T-helper 2 cell (primary cell): ENCODE data around the gene MEAK7.

Source experiments
- DNase-seq, 5 experiments: peaks; one replicate each; pipeline versions ENCODE4 v3.0.0 to v3.0.0-alpha.2; 2012 to 2022
- total RNA-seq, 2 donors: gene quantifications; one replicate each; lab custom pipeline; 2026; lab: John Stamatoyannopoulos, UW

The MEAK7 gene, protein sequence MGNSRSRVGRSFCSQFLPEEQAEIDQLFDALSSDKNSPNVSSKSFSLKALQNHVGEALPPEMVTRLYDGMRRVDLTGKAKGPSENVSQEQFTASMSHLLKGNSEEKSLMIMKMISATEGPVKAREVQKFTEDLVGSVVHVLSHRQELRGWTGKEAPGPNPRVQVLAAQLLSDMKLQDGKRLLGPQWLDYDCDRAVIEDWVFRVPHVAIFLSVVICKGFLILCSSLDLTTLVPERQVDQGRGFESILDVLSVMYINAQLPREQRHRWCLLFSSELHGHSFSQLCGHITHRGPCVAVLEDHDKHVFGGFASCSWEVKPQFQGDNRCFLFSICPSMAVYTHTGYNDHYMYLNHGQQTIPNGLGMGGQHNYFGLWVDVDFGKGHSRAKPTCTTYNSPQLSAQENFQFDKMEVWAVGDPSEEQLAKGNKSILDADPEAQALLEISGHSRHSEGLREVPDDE
- 10.0 to 14.2 reads per million in 2 donors for total RNA-seq

DNA sequence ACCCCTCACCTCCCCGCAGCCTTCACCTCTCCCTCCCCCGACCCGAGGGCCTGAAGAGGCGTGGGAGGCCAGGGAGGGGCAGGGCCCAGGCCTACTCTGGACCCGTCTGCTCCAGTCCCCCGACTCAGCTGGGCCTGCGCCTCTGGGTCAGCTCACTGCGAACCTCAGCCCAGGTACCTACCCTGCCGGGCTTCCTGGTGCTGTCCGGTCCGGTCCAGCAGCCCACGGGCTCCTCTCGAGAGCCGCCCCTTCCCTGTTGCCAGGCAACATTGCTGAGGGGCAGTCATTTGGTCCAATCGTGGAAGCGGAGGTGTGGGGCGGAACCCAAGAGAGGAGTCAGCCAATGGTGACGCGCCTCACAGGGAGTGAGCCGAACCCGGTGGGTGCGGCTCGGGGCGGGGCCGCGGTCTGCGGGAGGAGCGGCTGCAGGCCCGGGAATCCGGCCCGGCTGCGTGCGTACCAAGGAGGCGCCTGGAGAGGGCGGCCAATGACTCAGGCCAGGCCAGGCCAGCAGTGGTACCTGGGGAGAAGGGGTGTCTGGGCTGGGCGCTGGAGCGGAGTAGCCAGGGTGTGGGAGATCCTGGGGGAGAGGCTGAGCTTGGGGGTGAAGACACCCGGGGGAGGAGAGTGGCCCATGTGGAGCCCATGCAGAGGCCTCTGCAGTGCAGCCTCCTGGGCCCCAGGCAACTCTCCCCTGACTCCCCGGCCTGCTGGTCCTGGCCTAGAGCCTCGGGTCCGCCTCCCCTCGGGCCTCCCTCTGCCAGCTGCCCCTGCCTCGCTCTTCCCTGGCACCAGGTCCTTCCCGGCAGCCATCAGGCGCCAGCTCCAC is at the start of gene MEAK7:
MEAK7 (minus strand) TSS at position 240 of the 829 bp plus-strand sequence. CDS start 6,573 bp downstream, outside the sequence.
- DNase-seq = peak; percentile 93 to 98 (median 95)

DNA sequence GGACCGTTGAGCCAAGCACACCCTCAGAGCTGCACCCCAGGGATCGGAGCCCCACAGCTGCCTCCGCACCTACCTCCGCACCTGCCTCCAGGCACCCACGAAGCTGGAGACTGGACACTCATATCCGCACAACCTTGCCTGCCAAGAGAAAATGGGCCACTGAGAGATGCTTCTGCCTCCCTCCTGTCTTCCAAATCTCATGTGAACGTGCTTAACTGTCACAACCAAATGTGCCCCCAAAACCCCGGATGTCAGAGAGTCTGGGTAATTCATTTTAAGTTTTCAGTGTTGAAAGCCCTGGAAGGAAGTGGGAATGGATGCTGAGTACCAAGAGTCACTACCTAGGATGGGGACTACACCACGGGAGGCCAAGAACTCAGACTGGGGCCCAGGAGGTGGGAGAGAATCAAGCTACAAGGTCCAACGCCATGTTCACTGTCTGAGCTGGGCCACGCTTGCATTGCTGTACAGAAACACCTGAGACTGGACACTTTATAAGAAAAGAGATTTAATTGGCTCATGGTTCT is 49.5 kb upstream of the MEAK7 start:
- DNase-seq = peak in 3 of 5 experiments; percentile 34 to 89 (median 36)

DNA sequence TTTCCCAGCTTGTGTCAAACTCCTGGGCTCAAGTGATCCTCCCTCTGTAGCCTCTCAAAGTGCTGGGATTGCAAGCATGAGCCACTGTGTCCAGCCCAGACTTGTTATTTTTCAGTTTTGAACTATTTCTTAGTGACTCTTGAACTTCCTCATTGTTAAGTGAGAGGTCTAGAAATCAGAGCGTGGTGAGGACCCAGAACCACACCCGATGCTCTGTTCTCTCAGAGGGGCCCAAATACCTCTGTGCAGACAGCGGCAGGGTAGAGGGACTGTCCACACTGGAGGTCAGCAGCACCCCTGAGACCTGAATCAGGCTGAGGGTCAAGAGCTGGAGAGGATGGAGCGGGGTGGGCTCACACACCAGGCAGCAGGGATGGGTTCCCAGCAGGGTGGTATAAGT is 47.7 kb upstream of the MEAK7 start:
- peak in 1 of 5 experiments; percentile 47 for DNase-seq

DNA sequence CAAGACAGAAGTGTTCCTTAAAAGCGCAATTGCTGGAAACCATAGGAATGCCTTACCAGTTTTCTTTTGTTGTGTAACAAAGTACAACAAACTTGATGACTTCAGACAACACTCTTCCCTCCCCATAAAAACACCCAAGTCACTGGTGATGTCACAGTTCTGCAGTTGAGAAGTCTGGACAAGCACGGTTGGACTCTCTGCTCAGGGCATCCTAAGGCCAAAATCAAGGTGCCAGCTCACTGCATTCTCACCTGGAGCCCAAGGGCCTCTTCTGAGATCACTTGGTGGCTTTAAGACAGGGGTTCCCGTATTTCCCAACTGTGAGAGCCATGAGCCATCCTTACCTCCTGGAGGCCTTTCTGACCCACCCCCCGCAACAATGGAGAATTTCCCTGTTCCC is 45.6 kb upstream of the MEAK7 start:
- DNase-seq = peak in 1 of 5 experiments; percentile 48

DNA sequence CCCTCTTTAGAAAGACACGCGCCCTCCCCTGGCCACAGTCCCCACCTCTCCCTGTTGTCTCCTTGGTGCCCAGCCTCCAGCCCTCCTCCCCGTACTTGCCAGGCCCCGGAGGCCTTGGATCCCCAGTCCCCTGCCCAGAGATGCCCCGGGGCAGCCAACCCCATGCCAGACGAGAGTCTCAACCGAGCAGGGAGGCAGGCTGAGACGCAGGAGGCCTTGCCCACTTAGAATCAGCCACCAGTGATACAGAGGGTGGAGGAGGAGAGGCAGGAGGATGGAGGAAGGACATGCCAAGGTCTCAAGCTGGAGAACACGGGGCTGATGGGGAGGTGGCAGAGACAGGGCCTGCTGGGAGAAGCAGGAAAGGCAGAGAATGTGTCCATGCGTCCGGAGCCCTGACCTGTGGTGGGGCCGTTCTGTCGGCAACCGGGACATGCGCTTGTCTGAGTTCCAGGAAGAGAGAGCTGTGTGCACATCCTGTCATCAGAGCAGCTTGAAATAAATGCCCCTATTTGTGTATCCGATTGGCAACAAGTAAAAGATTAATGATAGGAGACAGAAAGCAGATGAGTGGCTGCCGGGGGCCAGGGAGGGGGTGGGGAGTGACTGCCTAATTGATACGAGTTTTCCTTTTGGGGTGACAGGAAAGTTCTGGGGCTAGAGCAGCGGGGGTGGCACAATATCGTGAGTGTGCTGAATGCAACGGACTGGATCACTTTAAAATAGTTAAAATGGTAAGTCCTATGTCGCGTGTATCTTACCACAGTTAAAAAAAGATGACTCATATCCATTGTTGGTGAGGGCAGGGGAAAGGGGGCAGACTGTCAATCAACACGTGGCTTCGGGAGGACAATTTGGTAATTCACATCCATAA is 44.7 kb upstream of the MEAK7 start:
- DNase-seq = peak in 3 of 5 experiments; percentile 18 to 88 (median 30)

DNA sequence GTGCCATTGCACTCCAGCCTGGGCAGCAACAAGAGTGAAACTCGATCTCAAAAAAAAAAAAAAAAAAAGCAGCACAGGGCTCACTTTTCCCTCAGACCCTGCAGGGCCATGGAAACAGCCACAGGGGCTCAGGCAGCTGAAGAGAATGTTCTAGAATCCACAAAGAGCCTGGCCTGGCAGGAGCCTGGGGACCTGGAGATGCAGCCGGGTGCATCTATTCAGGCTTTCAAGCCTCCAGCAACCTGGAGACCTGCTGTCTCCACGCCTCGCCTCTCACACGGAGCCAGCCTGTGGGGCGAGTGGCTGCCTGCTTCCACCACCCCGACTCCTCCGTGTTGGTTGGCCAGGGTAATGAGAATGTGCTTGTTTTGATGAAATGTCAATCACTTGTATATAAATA is 44.0 kb upstream of the MEAK7 start:
- DNase-seq = peak in 1 of 5 experiments; percentile 47

DNA sequence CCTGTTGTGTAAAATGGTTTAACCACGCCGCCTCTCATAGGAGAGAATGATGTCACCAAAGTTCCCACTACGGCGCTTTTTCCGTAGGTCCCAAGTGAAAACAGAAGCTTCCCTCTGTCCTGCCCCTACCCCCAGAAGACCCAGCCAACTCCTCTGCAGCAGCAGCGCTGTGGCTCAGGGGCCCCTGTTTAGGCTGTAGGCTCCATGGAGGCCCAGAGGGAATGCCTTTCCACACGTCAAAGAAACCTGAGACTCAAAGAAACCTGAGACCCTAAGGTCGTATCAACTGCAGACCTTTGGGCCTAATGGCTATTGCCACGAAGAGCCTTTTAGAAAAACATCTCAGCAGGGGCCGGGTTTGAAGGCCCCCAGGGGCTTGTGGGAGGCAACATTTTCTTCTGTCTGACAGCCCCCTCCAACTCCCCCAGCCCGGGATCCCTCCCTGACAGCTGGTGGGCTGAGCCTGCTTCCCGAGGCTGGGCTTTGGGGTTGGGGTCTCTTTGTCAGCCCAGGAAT is 43.1 kb upstream of the MEAK7 start:
- no peak for DNase-seq

DNA sequence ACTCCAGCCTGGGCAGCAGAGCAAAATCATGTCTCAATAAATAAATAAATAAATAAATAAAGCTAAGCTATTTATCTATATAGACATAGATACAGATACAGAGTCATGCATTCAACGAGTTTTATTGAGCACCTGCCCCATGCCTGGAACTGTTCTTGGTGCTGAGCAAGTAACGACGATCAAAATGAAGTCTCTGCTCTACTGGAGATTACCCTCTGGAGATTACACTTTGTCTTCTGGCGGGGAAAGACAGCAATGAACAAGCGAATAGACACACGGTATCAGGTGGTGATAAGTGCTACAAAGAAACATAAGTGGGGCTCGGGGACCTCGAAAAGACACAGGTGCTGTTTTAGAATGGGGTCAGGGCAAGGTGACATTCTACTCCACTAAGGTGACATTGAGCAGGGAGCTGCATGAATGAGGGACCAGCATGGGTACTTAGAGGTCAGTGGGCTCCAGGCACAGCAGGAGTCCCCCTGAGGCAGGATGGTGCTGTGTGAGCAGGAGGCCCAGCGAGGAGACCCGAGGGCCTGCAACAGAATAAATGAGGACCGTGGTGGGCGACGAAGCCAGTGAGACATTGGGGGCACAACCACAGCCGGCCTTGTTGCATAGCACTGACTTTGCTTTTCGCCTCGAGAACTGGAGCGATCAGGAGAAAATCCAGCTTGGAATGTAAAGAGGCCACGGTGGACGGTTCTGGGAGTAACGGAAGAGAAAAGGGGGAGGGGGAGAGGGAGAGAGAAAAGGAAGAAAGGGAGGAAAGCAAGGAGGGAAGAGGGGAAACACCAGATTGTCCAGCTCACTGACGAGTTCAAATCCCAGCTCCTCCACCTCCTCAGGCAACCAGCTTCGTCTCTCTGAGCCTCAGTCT is 42.4 kb upstream of the MEAK7 start:
- no peak for DNase-seq

DNA sequence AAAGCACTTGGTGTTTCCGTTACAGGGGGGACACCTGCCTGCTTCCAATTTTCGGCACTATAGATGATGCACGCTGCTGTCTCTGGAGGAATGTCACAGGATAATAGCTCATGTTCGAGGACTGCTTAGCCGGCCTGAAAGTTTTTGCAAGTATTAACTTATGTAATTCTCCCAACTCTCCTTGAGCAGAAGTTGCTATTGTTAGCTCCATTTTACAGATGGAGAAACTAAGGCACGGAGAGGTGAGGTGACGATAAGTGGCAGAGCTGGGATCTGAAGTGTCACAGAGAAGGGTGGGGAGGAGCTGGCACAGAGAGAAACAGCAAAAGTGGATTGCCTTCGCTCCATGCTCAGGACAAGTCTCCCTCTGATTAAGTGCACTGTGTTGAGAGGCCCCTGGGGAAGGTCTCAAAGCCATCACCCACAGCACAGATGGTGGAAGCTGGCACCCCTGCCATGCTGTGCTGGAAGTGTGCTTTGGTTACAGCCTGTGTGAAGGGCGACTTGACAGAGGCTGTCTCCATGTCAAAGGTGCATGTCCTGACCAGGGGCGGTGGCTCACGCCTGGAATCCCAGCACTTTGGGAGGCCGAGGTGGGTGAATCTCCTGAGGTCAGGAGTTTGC is 40.8 kb upstream of the MEAK7 start:
- no peak for DNase-seq

DNA sequence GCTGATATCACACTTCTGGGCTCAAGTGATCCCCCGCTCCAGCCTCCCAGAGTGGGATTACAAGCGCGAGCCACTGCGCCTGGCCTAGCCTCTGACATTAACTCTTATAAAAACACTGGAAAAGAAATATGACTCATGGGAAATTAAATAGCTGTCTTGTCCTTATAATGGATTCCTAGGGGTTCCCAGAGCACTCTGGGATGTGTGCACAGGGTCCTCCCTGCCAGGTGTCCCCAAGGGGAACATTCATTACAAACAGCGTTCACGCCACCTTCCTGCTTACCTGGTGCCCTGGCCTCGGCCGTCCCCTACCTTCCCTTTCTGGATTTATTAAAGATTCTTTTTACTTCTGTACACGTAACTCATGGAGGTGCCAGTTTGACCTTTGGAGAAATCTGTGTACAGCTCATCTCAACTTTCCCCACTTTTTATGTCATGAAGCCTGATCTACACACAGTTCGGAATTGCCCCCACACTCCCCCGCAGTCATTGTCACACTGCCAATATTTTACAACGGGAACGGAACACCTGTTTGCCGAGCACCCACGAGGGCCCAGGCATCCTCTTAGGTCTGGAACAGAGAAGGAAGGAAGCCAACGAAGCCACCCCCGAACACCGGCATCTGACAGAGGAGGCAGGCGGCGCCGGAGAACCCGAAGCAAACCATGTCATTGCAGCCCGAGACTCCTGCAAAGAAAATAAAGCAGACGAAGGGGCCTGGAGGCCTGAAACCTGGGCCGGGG is 39.7 kb upstream of the MEAK7 start:
- DNase-seq = no peak

DNA sequence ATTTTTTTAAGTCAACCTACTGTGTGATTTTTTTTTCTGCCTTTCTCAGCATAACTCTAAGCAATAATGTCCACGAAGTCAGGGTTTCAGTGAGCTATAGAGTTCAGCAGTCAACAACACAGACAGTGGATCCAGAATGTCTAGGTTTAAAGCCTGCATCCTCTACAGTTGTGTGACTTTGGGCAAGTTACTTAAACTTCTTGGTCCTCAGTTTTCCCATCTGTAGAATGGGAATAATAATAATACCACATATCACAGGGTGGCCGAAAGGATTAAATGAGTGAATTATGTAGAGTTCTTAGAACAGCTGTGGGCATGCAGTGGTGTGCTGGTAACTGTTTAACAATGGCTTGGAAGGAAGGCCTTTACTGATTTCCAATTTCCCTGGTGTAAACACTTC is 38.8 kb upstream of the MEAK7 start:
- DNase-seq = no peak

DNA sequence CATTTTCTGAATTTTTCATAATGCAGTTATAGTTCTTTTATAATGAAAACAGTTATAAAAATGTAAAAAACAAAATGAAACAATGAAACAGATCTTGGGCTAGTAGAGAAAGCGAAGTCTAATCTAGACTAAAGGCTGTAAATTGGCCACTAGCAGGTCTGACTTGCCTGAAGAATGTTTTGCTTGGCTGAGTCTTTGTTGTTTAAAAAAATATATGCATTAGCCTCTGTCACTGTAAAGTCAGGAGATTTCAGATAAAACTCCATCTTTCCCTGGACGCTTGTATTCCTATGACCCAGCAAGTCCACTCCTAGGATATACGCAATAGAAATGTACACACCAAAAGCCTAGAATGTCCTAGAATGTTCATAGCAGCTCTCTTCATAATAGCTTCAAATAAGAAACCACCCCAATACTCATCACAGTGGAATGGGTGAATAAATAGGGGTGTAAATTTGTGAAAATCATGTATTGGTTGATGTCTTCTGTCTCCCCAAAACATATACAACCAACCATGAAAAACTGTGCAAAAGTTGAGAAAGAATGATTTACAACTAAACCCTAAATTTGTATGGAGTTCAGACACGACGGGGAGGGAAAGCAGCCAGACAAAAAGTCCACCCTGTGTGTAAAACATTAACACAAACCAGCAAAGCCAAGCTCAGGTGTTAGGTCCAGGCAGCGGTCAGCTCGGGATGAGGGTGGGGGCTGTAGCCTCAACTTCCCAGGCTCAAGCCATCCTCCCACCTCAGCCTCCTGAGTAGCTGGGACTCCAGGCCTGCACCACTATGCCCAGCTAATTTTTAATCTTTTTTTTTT is 37.7 kb upstream of the MEAK7 start:
- no peak for DNase-seq

DNA sequence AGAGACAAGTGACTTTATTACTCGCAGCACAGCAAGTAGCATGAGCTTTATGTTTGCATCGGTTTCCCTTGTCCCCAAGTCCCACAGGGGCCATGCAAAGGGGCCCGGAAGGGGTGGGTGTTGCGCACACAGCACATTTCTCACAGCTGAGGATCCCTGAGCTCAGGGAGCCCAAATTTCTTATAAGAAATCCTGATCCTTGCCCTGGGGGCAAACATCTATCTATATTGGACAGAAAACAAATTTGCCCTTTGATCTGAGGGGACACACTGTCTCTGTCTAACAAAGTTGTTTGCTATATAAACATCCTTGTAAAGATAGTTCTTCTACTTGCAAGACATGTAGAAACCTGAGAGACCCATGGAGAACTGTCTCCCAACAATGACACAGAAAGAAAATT is 35.7 kb upstream of the MEAK7 start:
- no peak for DNase-seq

DNA sequence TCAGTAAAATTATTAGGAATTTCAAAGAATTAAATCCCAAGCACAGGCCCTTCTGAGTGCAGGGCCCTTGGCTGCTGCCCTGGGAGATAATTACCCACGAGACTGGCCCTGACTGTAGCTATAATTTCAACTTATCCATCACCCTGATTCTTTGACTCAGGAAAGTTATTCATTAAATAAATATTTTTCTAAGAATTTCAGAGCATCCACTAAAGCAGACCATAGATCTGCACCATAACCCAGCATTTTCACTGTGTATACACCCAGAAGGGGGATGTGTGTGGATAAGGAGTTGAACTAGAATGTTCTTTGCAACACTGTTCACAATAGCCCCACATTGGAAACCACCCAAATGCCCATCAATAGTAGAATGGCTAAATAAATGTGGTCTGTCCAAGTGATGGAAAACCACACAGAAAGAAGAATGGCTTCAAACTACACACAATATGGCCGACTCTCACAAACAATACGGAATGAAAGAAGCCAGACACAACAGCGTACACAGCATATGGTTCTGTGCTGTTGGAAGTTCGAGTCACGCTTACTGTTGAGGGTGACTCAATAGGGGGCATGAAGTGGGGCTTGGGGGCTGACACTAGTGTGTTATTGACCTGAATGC is 33.9 kb upstream of the MEAK7 start:
- no peak for DNase-seq

DNA sequence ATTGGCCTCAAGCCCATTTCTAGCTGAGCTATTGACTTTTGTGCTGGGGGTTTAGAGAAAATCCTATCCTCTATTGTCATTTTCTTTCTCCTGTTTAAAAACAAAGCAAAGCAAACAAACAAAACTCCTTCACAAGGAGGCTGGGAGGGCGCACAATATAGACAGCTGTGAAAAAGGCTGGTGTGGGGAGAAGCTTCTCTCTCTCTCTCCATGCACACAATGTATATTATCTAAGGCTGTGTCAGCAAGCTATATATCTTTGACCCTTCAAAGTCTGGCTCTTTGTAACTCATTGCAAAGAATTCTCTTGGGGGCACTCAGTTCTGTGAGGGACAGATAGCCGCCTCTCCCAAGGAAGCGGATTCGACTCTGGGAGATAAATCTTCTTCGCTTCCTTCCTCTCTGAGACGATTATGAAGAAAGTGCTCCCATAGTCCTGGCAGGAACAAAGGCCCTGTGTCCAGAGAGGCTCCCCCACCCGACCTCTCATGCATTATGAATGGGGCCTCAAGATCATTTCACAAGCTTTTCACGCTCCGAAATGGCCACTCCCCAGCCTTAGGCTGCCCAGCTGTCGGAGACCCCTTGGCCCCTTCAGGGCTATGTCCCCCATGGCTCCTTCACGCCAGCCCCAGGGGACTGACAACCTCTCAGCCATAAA is 33.2 kb upstream of the MEAK7 start:
- no peak for DNase-seq

DNA sequence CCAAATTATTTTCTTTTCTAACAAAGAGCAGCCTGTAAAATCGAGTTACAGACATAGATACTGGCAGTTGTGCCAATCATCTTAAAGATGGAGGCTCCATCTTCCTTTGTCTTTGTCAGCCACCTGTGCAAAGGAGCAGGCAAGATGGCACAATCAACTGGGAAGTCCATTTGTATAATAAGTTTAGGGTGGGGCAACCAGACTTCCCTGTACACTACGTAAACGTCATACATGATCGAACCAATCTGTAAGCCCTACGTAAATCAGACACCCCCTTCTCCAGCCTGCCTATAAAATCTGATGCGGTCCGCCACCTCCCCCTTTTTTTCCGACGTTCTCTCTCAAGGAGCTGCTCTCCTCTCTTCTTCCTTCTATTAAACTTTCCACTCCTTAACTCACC is 31.4 kb upstream of the MEAK7 start:
- DNase-seq = no peak

DNA sequence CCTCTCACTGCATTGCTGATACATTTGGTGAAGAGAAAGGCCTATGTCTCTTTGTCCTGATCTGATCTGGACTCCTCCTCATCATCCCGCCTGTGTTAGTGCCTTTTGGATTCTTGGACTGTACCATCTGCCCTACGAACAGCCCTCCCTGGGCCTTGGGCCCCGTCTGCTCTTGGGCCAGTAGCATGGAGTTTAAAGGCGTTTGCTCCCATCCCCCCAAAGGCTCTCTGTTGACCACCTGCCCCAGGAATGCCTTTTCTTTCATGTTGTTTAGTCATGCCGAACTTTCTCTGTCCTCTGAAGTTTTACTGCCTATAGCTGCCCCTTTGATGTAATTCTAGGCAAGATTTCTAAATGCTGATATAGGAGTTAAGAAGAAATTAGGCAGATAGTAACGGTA is 30.9 kb upstream of the MEAK7 start:
- no peak for DNase-seq

DNA sequence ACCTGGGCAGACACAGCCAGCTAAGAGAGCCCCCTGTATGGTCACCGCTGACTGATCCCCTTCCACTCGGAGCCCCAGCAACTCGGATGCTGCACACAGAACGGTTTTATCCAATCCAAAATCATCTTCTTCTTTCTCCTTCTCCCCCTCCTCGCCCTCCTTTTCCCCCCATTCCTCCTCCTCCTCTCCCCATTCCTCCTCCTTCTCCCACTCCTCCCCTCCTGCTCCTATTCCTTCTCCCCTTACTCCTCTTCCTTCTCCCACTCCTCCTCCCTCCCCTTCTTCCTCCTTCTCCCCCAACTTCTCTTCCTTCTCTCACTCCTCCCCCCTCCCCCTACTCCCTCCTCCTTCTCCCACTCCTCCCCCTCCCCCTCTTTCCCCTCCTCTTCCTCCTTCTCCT is 30.4 kb upstream of the MEAK7 start:
- DNase-seq = no peak
